ENCODE measurements around the gene FAM234A.
"Not testable (repeated sequence)": the region's sequence is repeated elsewhere in the genome, so short reads cannot be mapped to it uniquely, and the experiment has no call there.

The FAM234A gene

DNA sequence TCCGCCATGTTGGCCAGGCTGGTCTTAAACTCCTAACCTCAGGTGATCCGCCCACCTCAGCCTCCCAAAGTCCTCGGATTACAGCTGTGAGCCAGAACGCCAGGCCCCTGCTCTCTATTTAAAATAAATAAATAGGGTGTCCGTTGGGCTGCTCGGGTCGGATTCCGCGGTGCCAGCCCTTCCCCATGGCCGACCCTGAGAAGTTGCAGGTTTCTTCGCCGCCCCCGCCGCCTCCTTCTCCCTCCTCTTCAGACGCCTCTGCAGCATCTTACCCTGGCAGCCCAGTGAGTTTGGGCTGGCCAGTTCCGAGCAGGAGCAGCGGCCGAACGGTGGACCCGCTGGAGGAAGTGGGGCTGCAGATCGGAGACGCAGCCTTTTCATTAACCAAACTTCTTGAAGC is 3.7 kb upstream of the FAM234A start:
- DNase-seq, result no peak

DNA sequence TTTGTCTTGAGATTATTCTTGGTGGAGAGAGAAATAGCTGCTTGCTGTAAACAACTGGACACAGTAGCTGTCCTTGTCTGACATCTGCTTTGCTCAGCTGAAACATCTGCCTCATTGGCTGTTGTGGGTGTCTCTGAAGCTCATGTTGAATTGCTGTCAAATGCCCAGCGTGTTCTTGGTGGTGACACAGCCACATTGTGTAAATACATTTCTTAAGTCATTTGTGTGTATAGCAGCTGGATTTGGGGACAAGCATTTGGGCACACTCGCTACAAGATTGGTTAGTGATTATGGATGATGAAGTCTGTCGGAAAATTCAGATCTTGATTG is 5.3 kb downstream of the FAM234A start:
- DNase-seq, result no peak

DNA sequence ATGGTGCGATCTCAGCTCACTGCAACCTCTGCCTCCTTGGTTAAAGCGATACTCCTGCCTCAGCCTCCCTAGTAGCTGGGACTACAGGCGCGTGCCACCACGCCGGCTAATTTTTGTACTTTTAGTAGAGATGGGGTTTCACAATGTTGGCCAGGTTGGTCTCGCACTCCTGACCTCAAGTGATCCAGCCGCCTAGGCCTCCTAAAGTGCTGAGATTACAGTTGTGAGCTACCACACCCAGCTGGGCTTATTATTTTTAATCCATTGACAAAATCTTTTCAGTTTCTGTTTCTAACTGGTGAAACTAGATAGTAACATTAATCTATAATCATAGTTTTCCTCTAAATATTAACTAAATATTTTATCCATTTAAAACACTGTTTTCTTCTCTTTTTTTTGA is 5.9 kb downstream of the FAM234A start:
- DNase-seq, result no peak

DNA sequence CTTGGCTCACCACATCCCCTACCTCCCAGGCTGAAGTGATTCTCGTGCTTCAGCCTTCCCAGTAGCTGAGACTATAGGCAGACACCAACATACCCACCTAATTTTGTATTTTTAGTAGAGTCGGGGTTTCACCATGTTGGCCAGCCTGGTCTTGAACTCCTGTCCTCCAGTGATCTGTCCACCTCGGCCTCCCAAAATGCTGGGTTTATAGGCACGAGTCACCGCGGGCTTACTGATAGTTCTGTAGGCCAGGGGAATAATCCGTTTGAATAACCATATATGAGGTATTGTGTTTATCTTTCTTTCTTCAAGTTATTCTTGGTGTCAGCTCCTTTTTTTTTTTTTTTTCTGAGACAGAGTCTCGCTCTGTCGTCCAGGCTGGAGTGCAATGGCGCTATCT is 7.7 kb downstream of the FAM234A start:
- DNase-seq, result no peak

DNA sequence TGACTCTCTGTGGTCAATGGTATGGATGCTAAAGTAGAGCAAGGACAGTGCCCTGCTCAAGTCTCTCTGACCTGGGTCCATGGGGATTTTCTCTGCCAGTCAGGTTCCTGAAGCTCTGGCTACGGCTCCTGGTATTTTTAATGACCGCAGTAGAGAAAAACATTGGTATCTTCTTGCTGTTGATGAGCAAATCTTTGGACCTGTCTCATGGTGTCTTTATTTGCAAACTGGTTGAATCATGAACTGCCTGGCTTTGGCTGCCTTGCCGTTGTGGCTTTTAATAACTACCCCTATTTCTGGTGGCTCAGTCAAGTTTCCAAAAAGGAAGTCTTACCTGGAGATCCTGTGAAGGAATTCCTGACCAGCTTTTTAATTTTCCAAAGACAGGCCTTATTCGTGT is 8.7 kb downstream of the FAM234A start:
- no peak for DNase-seq

DNA sequence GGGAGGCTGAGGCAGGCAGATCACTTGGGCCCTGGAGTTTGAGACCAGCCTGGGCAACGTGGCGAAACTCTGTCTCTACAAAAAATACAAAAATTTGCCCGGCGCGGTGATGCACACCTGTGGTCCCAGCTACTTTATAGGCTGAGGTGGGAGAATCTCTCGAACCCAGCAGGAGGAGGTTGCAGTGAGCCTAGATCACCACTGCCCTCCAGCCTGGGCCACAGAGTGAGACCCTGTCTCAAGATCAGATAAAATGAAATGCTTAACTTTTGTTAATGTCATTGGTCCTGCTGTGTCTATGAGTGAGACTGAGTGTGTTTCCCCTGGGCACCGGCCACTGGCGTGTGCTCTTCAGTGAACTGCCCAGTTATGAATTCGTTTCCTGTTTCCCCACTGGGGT is 10.5 kb downstream of the FAM234A start:
- DNase-seq, result no peak

DNA sequence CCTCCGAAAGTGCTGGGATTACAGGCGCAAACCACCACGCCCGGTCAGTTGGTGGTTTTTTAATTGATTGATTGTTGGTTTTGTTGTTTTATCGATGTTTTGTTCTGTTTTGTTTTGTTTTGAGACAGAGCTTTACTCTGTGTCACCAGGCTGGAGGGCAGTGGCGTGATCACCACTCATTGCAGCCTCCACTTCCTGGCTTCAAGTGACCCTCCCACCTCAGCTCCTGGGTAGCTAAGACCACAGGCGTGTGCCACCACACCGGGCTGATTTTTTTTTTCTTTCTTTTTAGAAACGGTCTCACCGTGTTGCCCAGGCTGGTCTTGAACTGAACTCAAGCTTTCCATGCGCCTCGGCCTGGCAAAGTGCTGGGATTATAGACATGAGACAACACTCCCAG is 12.4 kb downstream of the FAM234A start:
- DNase-seq, result no peak

DNA sequence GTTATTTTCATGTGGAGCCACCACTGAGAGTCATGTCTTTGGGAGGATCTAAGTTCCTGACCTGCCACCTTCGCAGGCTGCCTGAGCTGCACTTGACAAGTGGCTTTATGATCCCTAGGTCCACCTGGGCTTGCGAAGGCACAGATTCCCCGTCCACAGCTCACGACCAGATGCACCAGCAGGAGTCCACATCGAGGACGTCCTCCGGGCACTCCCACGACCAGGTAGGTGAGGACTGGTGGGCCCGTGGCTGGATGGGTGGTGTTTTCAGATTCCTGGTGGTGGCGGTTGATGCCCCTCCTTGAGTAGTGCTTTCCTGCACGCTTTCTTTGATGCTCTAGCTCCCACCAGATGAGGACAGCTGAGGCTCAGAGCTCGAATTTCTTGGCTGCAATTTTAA is 14.8 kb downstream of the FAM234A start:
- DNase-seq, result no peak

DNA sequence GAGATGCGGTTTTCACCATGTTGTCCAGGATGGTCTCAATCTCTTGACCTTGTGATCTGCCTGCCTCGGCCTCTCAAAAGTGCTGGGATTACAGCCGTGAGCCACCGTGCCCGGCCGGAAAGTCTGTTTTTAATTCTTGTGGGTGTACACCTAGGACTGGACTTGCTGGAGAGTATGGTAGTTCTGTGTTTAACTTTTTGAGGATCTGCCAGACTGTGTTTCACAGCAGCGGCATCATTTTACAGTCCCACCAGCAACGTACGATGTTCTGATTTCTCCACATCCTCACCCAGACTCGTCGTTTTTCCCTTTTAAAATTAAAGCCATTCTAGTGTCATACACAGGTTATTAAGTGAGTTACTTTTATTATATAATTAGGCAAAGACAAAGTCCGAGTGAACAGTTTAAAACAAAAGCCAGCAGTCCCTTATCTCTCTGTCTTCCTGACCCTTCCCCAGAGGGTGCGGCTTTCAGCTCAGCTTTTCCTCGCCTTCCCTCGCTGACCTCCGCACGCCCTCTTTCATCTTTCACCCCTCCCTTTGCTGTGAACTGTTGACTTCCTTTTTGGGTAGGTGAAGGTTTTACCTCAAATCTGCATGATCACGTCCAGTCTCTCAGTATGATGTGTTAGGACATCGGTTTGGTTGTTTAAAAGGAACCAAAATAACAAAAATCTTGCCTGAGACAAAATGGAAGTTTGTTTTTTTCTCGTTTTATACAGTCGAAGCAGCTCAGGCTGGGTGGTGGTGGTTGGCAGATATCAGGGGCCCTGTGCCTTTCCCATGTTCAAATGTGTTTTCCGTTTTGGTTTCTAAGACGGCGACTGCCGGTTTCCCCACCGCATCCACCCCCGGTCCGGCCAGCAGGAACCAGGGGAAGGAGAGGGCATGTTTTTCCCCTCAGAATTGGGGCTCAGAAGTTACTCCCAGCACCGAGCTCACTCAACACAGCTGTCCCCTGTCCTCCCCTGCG is 18.0 kb downstream of the FAM234A start:
- peak in 3 of 6 experiments; percentile 12 to 52 (median 36) for DNase-seq

DNA sequence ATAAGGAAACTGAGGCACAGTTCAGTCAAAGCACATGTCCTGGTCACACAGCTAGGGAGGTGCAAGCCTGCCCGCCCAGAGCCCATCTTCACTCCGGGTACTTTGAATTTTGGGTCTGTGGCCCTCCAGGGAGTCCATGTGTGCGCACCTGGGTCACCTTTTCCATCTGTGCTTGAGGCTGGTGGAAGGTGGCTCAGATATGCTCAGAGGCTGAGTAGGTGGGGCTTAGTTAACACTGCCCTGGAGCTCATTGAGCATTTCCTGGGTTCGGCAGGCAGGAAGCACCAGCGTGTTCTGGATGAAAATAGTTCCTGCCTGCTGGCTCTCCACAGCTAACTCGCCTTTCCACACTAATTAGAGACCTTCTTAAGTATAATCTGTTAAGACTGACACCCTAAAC is 19.2 kb downstream of the FAM234A start:
- DNase-seq, result peak in 1 of 6 experiments; percentile 4

DNA sequence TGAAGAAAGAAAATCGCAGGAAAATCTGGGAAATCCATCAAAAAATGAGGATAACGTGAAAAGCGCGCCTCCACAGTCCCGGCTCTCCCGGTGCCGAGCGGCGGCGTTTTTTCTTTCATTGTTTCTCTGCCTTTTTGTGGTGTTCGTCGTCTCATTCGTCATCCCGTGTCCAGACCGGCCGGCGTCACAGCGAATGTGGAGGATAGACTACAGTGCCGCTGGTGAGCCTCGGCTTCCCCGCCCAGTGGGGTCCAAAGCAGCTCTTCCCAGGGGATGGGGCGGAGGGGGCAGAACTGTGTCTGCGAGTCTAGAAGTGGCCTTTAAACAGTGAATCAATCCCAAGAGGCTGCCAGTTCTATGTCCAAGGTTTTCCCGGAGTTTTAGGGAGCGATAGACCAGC is 19.8 kb downstream of the FAM234A start:
- no peak for DNase-seq

DNA sequence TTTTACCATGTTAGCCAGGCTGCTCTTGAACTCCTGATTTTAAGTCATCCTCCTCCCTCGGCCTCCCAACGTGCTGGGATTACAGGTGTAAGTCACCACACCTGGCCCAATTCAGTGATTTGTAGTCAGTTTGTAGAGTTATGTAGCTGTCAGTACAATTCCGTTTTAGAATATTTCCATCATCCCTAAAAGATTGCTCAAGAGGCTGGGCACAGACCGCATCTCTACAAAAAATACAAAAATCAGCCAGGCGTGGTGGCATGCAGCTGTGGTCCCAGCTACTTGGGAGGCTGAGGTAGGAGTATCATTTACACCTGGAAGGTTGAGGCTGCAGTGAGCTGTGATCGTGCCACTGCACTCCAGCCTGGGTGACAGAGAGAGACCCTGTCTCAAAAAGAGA is 20.6 kb downstream of the FAM234A start:
- DNase-seq, result no peak

DNA sequence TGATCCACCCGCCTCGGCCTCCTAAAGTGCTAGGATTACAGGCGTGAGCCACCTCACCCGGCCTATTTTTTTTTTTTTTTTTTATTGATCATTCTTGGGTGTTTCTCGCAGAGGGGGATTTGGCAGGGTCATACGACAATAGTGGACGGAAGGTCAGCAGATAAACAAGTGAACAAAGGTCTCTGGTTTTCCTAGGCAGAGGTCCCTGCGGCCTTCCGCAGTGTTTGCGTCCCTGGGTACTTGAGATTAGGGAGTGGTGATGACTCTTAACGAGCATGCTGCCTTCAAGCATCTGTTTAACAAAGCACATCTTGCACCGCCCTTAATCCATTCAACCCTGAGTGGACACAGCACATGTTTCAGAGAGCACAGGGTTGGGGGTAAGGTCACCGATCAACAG is 23.5 kb downstream of the FAM234A start:
- DNase-seq, result not testable (repeated sequence)

DNA sequence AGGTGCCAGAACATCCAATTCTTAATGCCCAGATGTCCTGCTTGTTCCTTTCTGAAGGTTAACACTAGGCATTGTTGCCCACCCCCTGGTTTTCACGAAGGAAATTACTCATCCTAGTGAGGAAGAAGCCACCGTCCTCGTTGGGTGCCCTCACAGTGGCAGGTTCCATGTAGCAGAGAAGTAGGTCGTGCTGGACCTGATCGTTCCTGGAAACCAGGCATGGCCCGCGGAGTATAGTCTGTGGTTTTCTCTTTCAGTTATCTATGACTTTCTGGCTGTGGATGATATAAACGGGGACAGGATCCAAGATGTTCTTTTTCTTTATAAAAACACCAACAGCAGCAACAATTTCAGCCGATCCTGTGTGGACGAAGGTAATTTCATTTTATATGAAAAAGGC is 24.6 kb downstream of the FAM234A start:
- no peak for DNase-seq

DNA sequence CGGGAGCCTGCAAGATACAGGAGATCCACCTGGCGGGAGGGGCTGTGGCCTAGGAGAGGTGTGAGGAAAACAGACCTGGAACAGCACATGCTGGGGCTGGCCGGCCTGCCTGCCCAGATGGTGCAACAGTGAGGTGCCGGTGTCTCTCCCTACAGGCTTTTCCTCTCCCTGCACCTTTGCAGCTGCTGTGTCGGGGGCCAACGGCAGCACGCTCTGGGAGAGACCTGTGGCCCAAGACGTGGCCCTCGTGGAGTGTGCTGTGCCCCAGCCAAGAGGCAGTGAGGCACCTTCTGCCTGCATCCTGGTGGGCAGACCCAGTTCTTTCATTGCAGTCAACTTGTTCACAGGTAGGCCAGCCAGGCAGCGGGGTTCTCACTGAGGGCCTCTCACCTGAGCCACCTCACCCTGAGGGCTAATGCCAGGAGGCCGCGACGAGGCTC is 25.2 kb downstream of the FAM234A start:
- DNase-seq, result no peak

DNA sequence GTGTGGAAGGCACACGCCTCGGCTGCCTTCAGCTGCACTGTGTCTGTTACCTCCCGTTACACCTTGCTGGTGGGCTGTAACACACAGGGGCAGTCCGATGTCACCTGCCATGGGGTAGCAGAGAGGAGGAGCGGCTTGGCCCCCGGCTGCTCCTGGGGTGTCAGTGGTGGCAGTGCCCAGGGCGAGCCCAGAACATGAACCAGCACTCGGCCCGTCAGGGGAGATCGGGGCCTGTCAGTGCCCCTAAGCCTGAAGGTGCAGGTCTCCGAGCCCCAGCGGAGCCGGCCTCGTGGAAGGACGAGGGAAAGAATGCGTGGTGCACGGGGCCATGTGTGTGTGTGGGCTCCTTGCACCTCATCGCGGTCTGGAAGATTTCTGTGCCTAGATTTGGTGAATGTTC is 25.7 kb downstream of the FAM234A start:
- DNase-seq, result no peak

DNA sequence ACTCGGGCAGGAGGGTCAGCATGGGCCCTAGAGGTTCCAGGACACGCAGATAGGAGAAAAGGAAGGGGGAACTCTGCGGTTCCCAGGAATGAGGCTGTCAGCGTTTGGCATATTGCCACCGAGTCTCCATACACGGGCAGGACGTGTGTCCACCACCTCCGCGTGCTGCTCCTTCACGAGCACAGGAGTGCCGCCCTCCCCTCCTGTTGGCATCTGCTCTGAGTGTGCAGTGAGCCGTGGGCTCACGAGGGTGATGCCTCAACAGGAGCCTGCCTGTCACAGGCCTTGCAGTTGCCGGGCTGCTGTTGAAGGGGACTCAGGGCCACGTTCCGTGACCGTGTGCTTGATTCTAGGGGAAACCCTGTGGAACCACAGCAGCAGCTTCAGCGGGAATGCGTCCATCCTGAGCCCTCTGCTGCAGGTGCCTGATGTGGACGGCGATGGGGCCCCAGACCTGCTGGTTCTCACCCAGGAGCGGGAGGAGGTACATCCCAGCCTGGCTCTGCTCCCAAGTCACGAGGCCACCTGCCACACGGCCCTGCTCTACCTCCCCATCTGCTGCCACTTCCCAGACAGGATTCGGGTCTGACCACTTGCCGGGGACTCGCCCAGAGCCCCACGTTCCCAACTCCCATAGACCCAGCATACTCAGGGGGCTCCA is 26.5 kb downstream of the FAM234A start:
- no peak for DNase-seq

DNA sequence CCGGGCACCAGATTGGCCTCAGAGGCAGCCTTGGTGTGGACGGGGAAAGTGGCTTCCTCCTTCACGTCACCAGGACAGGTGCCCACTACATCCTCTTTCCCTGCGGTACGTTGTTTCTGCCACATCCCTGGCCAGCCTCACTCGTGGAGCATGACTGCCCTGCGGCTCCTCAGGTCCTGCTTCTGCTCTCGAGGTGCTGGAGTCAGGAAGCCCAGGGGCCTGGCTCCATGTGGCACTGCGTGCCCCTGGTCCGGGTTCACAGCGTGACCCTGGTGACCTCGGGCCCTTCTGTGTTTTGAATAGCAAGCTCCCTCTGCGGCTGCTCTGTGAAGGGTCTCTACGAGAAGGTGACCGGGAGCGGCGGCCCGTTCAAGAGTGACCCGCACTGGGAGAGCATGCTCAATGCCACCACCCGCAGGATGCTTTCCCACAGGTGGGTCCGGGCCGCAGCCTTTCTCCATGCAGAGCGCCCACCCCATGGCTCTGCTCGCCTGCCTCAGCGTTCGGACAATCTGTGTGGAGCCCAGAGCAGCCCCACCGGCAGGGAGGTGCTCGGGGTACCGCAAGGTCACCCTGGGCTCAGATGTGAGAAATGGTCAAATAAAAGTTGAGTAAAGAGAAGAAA is 27.6 kb downstream of the FAM234A start:
- no peak for DNase-seq

DNA sequence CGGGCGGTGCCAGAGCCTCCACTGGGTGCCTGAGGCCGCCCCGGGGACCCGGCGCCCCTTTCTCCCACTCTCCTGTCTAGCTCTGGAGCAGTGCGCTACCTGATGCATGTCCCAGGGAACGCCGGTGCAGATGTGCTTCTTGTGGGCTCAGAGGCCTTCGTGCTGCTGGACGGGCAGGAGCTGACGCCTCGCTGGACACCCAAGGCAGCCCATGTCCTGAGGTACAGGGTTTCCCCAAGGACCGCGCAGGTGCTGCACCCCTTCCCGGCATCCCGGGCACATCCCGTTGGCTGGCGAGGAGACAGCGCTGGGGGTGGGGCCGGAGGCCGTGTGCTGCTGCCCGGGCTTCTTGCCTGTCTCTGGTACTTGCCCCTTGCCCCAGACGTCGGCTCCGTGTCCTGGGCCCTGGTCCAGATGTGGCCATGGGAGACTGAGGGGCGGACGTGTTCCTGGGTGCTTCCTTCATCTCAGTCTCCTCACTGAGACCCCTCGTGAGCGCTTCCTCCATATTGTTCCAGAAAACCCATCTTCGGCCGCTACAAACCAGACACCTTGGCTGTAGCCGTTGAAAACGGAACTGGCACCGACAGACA is 28.7 kb downstream of the FAM234A start:
- DNase-seq, result no peak

DNA sequence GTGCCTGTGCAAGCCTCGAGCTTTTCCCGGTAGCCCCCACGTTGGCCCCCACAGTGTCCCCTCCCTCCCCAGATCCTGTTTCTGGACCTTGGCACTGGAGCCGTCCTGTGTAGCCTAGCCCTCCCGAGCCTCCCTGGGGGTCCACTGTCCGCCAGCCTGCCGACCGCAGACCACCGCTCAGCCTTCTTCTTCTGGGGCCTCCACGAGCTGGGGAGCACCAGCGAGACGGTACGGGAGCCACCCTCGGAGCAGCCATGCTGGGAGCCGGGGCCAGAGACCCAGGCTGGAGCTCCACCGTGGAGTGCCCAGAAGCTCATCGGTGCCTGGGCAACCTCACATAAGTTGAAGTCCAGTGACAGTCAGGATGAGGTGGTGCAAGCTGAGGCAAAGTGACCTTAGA is 29.3 kb downstream of the FAM234A start:
- no peak for DNase-seq

DNA sequence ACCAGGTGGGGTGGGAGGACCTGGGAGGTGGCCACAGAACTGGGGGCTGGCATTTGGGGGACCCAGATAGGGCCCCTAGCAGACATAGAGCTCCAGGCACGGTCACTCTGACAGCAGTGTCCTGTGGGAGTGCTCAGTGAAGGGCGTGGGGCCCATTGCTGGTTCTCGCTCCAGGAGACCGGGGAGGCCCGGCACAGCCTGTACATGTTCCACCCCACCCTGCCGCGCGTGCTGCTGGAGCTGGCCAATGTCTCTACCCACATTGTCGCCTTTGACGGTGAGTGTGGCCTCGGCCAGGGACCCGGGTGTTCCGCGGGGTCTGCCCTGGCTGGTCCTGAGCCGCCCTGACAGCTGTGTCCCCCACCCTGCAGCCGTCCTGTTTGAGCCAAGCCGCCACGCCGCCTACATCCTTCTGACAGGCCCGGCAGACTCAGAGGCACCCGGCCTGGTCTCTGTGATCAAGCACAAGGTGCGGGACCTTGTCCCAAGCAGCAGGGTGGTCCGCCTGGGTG is 29.9 kb downstream of the FAM234A start:
- DNase-seq, result no peak

DNA sequence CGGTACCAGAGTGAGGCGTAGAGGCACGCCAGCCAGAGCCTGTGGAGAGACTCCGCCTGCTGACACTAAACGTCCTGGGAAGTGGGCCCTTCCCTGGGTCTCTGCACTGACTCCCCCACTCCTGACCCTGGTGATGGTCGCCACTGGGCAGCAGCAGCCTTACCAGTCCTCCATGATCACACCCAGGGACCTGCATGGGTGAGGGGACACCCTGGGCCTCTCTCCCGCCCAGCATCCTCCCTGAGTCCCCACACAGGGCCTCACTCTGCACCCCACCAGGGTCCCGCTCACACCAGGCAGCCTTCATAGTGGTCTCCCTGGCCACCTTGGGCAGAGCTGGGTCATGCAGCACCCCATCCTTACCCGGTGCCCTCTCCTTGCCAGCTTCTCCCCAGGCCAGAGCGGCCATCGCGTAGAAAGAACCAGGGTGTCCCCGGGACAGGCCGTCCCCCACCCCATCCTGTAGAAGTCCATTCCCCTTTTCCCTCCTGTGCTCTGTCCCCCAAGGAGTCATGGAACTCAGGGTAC is 30.4 kb downstream of the FAM234A start:
- no peak for DNase-seq

DNA sequence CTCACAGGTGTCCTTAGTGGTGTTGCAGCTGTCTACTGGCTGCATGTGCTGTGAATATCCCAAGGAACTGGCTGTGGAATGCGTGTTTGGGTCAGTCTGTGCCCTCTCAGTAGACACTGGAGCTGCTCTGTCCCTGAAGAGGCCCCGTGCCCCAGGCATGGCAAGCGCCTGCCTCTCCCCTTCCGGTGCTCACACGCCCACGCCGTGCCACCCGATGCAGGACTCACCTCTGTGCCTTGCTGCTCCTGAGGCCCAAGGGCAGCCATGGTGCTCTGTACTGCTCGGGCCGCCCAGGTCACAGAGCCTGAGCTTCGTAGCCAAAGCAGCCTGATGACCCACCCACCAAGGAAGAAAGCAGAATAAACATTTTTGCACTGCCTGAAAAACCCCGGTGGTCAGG is 31.1 kb downstream of the FAM234A start:
- no peak for DNase-seq

Data from stimulated activated naive CD4-positive, alpha-beta T cell (primary cell).